ENCODE data around the gene SLMAP.

GRCh38 chr3:57838627-57839026 is 82.5 kb downstream of the SLMAP start:
- TF ChIP-seq CTCF (IDR thresholded peaks at IDR 0.05) = no peak
- TF ChIP-seq SIN3A (IDR thresholded peaks at IDR 0.05; ENCODE audit: borderline replicate concordance, insufficient read depth, low read depth, low read length) = no peak
- TF ChIP-seq POLR2AphosphoS5 (IDR thresholded peaks at IDR 0.05; ENCODE audit: low read depth, low read length) = no peak
